Loucy (cell line): ENCODE measurements around the gene TRAFD1.

Experiments
- CTCF ChIP-seq: fragments of 200-600 bp; sonication (generic); conservative IDR thresholded peaks from 2 replicates; pipeline ENCODE4 v1.5.1; 2014; ENCODE audit warnings: mild to moderate bottlenecking, antibody characterized with exemption, low read length
- EZH2phosphoT487 ChIP-seq: fragments of 200-600 bp; IDR thresholded peaks from 2 replicates; pipeline ENCODE4 v1.6.1; 2018; ENCODE audit warnings: antibody characterized with exemption, mild to moderate bottlenecking, moderate library complexity, borderline replicate concordance

- TF ChIP-seq CTCF: no peak
- TF ChIP-seq EZH2phosphoT487: no peak
Observed at GRCh38 chr12:112107306-112108201, 17.8 kb upstream of the TRAFD1 start.
